GM12874 (cell line): ENCODE results near the gene VPS25.

Experiments
- TF ChIP-seq, protein P1 (sequence below): IDR thresholded peaks from 2 replicates; pipeline ENCODE4 v1.5.1; 2011; ENCODE audit warnings: low read depth, mild to moderate bottlenecking, control low read depth, low read length, moderate library complexity; ENCODE audit not compliant: insufficient read depth

The VPS25 gene

DNA sequence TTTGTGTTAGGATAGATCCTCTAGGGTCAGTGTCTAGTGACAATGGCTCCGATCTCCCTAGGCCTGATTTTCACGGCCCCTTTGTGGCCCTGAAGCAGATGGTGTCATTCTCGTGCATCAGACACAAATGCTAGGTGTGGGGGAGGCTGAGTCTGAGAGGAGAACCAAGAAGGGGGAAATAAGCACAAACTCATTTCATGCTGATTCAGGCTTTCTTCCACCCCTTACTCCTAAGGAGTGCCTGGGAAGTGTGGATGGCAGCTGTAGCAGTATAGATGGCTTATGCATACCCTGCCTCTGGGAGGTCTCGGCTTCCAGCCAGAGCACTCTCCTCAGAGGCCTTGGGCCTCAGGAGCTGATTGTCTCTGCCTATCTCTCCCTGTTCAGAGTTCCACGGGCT lies 5.3 kb downstream of the VPS25 start:
- TF ChIP-seq, protein P1, sequence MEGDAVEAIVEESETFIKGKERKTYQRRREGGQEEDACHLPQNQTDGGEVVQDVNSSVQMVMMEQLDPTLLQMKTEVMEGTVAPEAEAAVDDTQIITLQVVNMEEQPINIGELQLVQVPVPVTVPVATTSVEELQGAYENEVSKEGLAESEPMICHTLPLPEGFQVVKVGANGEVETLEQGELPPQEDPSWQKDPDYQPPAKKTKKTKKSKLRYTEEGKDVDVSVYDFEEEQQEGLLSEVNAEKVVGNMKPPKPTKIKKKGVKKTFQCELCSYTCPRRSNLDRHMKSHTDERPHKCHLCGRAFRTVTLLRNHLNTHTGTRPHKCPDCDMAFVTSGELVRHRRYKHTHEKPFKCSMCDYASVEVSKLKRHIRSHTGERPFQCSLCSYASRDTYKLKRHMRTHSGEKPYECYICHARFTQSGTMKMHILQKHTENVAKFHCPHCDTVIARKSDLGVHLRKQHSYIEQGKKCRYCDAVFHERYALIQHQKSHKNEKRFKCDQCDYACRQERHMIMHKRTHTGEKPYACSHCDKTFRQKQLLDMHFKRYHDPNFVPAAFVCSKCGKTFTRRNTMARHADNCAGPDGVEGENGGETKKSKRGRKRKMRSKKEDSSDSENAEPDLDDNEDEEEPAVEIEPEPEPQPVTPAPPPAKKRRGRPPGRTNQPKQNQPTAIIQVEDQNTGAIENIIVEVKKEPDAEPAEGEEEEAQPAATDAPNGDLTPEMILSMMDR = no peak

GRCh38 chr17:42779304-42779935 lies 6.2 kb downstream of the VPS25 start:
- TF ChIP-seq, protein P1 = no peak

DNA sequence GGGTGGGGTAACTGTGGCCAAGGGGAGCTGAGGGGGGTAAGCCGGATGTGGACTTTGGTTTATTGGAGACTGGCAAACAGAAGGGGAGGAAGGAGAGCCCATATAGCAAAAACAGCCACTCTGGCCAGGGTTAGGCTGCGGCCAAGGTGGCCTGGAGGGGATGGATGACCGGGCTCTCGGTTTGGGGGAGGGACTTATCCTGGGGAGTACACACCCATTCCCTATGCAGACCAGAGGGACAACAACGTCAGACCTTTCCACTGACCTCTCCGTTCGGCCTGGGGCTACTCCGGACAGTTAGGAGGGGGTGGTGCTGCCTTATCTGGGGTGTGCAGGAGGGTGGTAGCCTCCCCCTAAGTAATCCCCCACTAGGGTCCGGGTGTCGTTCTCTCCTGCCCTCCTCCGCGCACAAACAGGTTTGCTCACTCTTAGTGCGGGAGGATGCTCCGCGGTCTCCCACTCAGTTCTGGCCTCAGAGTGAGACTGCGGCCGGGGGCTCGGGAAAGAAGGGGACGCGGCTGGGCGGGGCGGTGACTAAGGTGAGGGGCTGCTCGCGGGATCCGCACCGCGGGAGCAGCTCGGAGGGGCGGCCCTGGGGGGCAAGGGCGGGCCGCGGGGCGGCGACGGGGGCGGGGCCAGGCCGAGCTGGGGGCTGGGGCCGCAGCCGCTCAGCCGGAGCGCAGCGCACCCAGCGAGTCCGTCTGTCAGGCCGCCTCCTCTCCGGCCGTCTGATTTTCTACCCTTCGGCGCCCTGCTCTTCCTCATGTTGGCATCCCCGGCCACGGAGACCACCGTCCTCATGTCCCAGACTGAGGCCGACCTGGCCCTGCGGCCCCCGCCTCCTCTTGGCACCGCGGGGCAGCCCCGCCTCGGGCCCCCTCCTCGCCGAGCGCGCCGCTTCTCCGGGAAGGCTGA lies 6.9 kb downstream of the VPS25 start, which contains the start of gene WNK4:
Gene WNK4 (plus strand): TSS at position 675 of the 915 bp plus-strand sequence. CDS start 89 bp downstream, at position 764.
- TF ChIP-seq, protein P1 = no peak

GRCh38 chr17:42780851-42781638 lies 7.8 kb downstream of the VPS25 start:
- TF ChIP-seq, protein P1 = no peak

DNA sequence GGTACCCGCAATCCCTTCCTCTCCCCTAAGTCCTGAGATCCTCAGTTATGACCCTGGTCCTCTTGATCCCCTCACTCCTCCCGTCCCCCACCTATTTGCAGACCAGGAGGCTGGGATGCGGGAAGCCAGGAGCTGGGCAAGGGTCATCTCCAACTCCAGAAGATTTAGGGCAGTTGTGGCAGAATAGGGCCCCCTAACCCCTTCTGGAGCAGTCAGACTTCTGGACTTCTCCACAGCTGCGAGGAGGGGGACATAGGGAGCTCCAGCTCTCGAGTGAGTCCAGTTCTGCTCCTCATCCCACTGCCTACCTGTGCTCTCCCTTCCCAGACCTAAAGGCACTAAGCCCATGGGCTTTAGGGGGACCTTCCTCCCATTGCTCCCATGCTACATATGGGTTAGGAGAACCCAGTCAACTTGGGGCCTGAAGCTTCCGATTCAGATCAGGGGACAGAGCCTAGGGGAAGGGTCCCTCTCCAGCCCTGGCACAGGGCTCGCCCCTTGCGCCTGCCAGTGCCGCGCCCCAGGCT lies 8.5 kb downstream of the VPS25 start:
- TF ChIP-seq, protein P1 = no peak

DNA sequence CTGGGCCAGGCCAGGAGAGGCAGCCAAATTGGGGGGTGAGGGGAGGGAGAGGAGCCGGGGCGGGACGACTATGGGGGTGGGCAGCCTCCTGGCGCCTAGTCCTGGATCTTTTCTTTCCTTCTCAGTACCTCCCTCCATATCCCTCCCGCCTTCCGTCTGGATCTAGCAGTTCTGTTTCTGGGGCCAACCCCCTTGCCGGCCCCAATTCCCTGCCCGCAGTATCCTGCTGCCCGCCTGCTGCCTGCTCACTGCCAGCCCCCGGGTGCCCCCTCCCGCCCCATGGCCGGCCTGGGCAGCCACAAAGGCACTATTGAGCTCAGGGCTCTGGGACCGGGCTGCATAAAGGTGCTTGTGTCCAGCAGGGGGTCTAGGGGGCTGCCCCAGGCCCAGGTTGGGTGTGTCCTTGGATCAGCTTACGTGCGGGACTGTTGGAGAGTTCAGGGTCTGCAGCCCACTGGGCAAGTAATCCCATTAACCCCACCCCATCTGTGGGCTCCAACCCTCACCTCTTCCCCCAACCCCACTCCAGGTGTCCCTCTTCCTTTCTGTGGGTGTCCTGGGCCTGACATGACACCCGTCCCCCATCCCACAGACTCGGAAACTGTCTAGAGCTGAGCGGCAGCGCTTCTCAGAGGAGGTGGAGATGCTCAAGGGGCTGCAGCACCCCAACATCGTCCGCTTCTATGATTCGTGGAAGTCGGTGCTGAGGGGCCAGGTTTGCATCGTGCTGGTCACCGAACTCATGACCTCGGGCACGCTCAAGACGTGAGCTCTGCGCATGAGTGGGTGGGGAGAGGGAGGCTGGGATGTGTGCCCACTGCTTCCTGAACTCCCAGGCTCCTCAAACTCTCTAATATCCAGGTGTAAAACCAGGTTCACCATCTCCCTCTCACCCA lies 9.2 kb downstream of the VPS25 start:
- TF ChIP-seq, protein P1 = no peak
